OCI-LY3 (cell line): Measurements from ENCODE around the gene CA10.

Experiments
- H2AFZ ChIP-seq: fragments of 200-600, 300-600 bp; shearing (Covaris generic); 2 replicates; pipeline ENCODE4 v1.6.0; 2014; ENCODE audit warnings: antibody characterized with exemption, low read depth, low read length
- H3K27ac ChIP-seq: fragments of 200-600, 300-600 bp; sonication (generic); 2 replicates; pipeline ENCODE4 v1.5.1; 2014; ENCODE audit warnings: mild to moderate bottlenecking, low read length, moderate library complexity, mixed read lengths
- H3K27me3 ChIP-seq: fragments of 200-600, 300-600 bp; sonication (generic); 2 replicates; pipeline ENCODE4 v1.6.1; 2014; ENCODE audit warnings: low read depth, low read length, mixed read lengths
- H3K36me3 ChIP-seq: fragments of 200-600, 300-600 bp; sonication (generic); replicated peaks from 2 replicates; pipeline ENCODE3; 2014; ENCODE audit warnings: low read depth, low read length, mixed read lengths
- H3K4me1 ChIP-seq: fragments of 300-600, 200-600 bp; sonication (generic); 2 replicates; pipeline ENCODE4 v1.6.1; 2014; ENCODE audit warnings: low read length, mixed read lengths
- H3K4me2 ChIP-seq: fragments of 200-600, 300-600 bp; sonication (generic); 2 replicates; pipeline ENCODE4 v1.6.1; 2014; ENCODE audit warnings: low read length, mixed read lengths
- H3K4me3 ChIP-seq: fragments of 300-600, 200-600 bp; sonication (generic); 2 replicates; pipeline ENCODE4 v1.5.1; 2014; ENCODE audit warnings: antibody characterized with exemption, mild to moderate bottlenecking, low read length, moderate library complexity
- H3K79me2 ChIP-seq: fragments of 300-600, 200-600 bp; shearing (Covaris generic); 2 replicates; pipeline ENCODE4 v1.6.1; 2014; ENCODE audit warnings: mild to moderate bottlenecking, low read length, mixed read lengths
- H3K9ac ChIP-seq: fragments of 300-600, 200-600 bp; shearing (Covaris generic); 2 replicates; pipeline ENCODE4 v1.6.0; 2014; ENCODE audit warnings: mild to moderate bottlenecking, low read length, moderate library complexity
- H3K9me3 ChIP-seq: fragments of 200-600, 300-600 bp; shearing (Covaris generic); 2 replicates; pipeline ENCODE4 v1.6.1; 2014; ENCODE audit warnings: low read length, mixed read lengths; ENCODE audit not compliant: insufficient read depth
- H4K20me1 ChIP-seq: fragments of 200-600, 300-600 bp; sonication (generic); 2 replicates; pipeline ENCODE4 v1.6.1; 2016; ENCODE audit warnings: low read length, mixed read lengths; ENCODE audit not compliant: insufficient read depth
- CTCF ChIP-seq: fragments of 200-600, 300-600 bp; sonication (generic); IDR thresholded peaks from 2 replicates; pipeline ENCODE4 v1.5.1; 2014; ENCODE audit warnings: antibody characterized with exemption, low read length, low read depth
- EZH2phosphoT487 ChIP-seq: fragments of 200-600 bp; shearing (Covaris generic); IDR thresholded peaks from 2 replicates; pipeline ENCODE4 v1.6.1; 2018; ENCODE audit warnings: antibody characterized with exemption, mixed run types, low read depth

CA10 gene

GRCh38 chr17:51926448-51926847, 232.1 kb downstream of the CA10 start:
- Histone ChIP-seq H3K36me3 (no peaks in the 10 kb centered on the region), H3K4me3 (no peak overlapping the region), H2AFZ (no peak overlapping the region), H3K4me1 (peaks cover 4% of the 10 kb centered on the region; the same call in 1 of the 2 replicates), H3K9me3 (no peaks in the 10 kb centered on the region), H4K20me1 (no peaks in the 10 kb centered on the region), H3K27me3 (0 out of 2 replicates have a peak, but pooled peaks cover 7% of the 10 kb centered on the region), H3K9ac (no peak overlapping the region), H3K27ac (no peak overlapping the region), H3K79me2 (no peaks in the 10 kb centered on the region), H3K4me2 (no peak overlapping the region)
- TF ChIP-seq EZH2phosphoT487: no peak
- no peak for TF ChIP-seq CTCF

- no peaks in the 10 kb centered on the region for H3K79me2 ChIP-seq
- H4K20me1 ChIP-seq: no peaks in the 10 kb centered on the region
- TF ChIP-seq CTCF: no peak
- TF ChIP-seq EZH2phosphoT487: no peak
- no peaks in the 10 kb centered on the region for H3K9me3 ChIP-seq
- H3K27ac ChIP-seq: no peak overlapping the region
- peaks cover 13% of the 10 kb centered on the region for H3K4me1 ChIP-seq
- H2AFZ ChIP-seq: no peak overlapping the region
- H3K4me3 ChIP-seq: no peak overlapping the region
- no peak overlapping the region for H3K4me2 ChIP-seq
- H3K36me3 ChIP-seq: no peaks in the 10 kb centered on the region
- no peak overlapping the region for H3K9ac ChIP-seq
- H3K27me3 ChIP-seq: 0 out of 2 replicates have a peak, but pooled peaks cover 3% of the 10 kb centered on the region
Measured at GRCh38 chr17:51921500-51921899, 237.0 kb downstream of the CA10 start.

- H3K4me3 ChIP-seq: no peak overlapping the region
- H3K27me3 ChIP-seq: peaks cover 17% of the 10 kb centered on the region; the same call in 1 of the 2 replicates
- no peak overlapping the region for H2AFZ ChIP-seq
- no peaks in the 10 kb centered on the region for H3K9me3 ChIP-seq
- H3K9ac ChIP-seq: no peak overlapping the region
- H4K20me1 ChIP-seq: no peaks in the 10 kb centered on the region
- peak overlapping the region; percentile 57 for H3K4me2 ChIP-seq
- H3K27ac ChIP-seq: peak overlapping the region; percentile 76
- H3K79me2 ChIP-seq: no peaks in the 10 kb centered on the region
- TF ChIP-seq EZH2phosphoT487: no peak
- TF ChIP-seq CTCF: no peak
- no peaks in the 10 kb centered on the region for H3K36me3 ChIP-seq
- peaks cover 43% of the 10 kb centered on the region for H3K4me1 ChIP-seq
Measured at GRCh38 chr17:51914577-51914976, 243.9 kb downstream of the CA10 start.

DNA sequence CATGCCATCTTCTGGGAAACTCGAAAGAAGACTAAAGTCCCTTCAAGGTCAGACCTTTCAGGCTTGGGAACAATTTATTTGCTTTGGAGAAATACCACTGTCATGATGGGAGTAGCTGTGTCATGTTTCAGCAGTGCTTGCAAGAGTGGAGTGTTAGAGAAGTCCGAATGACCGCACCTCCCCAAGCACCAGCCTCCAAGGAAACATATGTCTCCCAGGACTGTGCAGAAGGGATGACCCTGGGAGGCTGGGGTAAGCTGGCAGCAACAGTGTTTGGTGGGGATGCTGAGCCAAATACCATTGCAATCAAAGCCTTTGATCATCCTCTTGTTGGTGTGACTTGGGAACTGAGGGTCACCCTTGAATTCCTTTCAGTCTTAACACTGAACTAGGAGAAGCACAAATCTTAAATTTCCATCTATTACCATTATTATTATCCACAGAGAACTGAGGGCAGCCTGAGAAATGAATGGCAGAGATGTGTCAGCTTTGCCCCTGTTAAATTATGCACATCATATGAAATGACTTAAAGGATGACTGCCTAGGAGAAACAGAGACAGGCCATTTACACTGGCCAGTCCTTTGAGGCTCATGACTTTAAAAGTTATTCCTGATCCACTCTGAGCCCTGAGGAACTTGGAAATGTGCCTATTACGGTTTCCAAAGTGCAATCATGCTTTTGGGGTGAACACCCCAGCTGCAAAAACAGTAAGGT, 244.9 kb downstream of the CA10 start:
- Histone ChIP-seq H3K4me2 (peak overlapping the region; percentile 57), H3K27me3 (peaks cover 17% of the 10 kb centered on the region; the same call in 1 of the 2 replicates), H3K36me3 (no peaks in the 10 kb centered on the region), H3K27ac (peak overlapping the region; percentile 76), H3K4me3 (no peak overlapping the region), H3K4me1 (peaks cover 50% of the 10 kb centered on the region), H3K9me3 (no peaks in the 10 kb centered on the region), H3K9ac (no peak overlapping the region), H2AFZ (no peak overlapping the region), H3K79me2 (no peaks in the 10 kb centered on the region), H4K20me1 (no peaks in the 10 kb centered on the region)
- TF ChIP-seq EZH2phosphoT487 (no peak), CTCF (no peak)
